Panc1 (cell line): ENCODE data around the gene COPS7A. TPM values are rescaled to one million over a fixed set of nuclear protein-coding genes. Genes with fewer than 3 reads are reported as not detected.

Experiments
- ATAC-seq: fragments of 200-7000 bp; cut with Tn5 transposase; 2 replicates; pipeline ENCODE4 v1.9.1; 2020; ENCODE audit warnings: mild to moderate bottlenecking, moderate library complexity
- BruUV-seq: library from RNA; stranded (reverse); fragments of 400-500 nt; replicated peaks from 2 replicates; lab custom pipeline; 2021; lab: Mats Ljungman, UMichigan
- CTCF ChIA-PET: fragments of 300-600 bp; sonication (Branson Sonifier 250); formaldehyde crosslinking; loops from one replicate; lab custom pipeline; 2022; ENCODE audit warnings: antibody characterized with exemption; lab: Charles Lee
- POLR2A ChIA-PET: fragments of 300-600 bp; sonication (Branson Sonifier 250); formaldehyde crosslinking; loops from one replicate; lab custom pipeline; 2022; ENCODE audit warnings: antibody characterized with exemption; lab: Charles Lee
- DNase-seq: peaks from one replicate; pipeline ENCODE4 v3.0.0-alpha.2; 2010; ENCODE audit warnings: low read depth, low spot score
- H3K27ac ChIP-seq: 2 replicates; pipeline ENCODE4 v1.5.1; 2011; ENCODE audit warnings: mild to moderate bottlenecking, low read length, inconsistent platforms
- H3K27me3 ChIP-seq: fragments of 200-500 bp; sonication (Bioruptor generic); 2 replicates; pipeline ENCODE4 v1.6.0; 2014; ENCODE audit warnings: low read length, inconsistent platforms; ENCODE audit not compliant: control insufficient read depth, insufficient read depth
- H3K36me3 ChIP-seq: fragments of 200-500 bp; sonication (Bioruptor generic); 2 replicates; pipeline ENCODE4 v1.5.1; 2014; ENCODE audit warnings: inconsistent platforms, mild to moderate bottlenecking, low read length, moderate library complexity; ENCODE audit not compliant: control insufficient read depth, insufficient read depth
- H3K4me1 ChIP-seq: 2 replicates; pipeline ENCODE4 v1.5.1; 2011; ENCODE audit warnings: inconsistent platforms, mild to moderate bottlenecking, low read length, moderate library complexity; ENCODE audit not compliant: control insufficient read depth, insufficient read depth
- H3K4me3 ChIP-seq, 2 experiments: 2 replicates each; pipeline ENCODE4 v1.5.1; 2011 to 2012; ENCODE audit warnings: low read depth in 2 of 2, low read length in 2 of 2, mild to moderate bottlenecking in 2 of 2, inconsistent platforms in 1 of 2, moderate library complexity in 1 of 2
- H3K9me3 ChIP-seq: fragments of 200-500 bp; sonication (Bioruptor generic); 2 replicates; pipeline ENCODE4 v1.5.1; 2014; ENCODE audit warnings: low read depth, mild to moderate bottlenecking, inconsistent platforms, low read length, moderate library complexity; ENCODE audit not compliant: control insufficient read depth, insufficient read depth
- POLR2AphosphoS5 ChIP-seq: IDR thresholded peaks from 2 replicates; pipeline ENCODE4 v1.6.1; 2012; ENCODE audit warnings: mild to moderate bottlenecking, low read depth, low read length, moderate library complexity
- SIN3A ChIP-seq: IDR thresholded peaks from 2 replicates; pipeline ENCODE4 v1.6.1; 2012; ENCODE audit warnings: low read depth, mild to moderate bottlenecking, low read length, moderate library complexity, borderline replicate concordance; ENCODE audit not compliant: insufficient read depth
- TCF7L2 ChIP-seq: IDR thresholded peaks from 2 replicates; pipeline ENCODE4 v1.6.1; 2011; ENCODE audit warnings: mild to moderate bottlenecking, low read depth, low read length, inconsistent platforms
- in situ Hi-C: cut with HindIII; loops from 2 replicates; pipeline ENCODE4 v1.10.0; 2016; ENCODE audit warnings: low sequenced_read_pairs, low pct_unique_long_range_greater_than_20kb
- intact Hi-C: fragments of 100-400 bp; cut with micrococcal nuclease; formaldehyde crosslinking; loops from one replicate; pipeline ENCODE4 v1.10.0; 2022; ENCODE audit not compliant: unreplicated experiment
- total RNA-seq: library from RNA; stranded (reverse); gene quantifications from one replicate; pipeline ENCODE4 v1.2.1, GENCODE V29; 2021; ENCODE audit not compliant: unreplicated experiment
- TF ChIP-seq, protein P1 (sequence below): fragments of 450-650 bp; IDR thresholded peaks from 2 replicates; pipeline ENCODE4 v1.5.1; 2017; ENCODE audit warnings: mild to moderate bottlenecking
- TF ChIP-seq, protein P2 (sequence below), 2 experiments: IDR thresholded peaks; 2 replicates each; pipeline ENCODE4 v1.6.1; 2011 to 2012; ENCODE audit warnings: low read depth in 2 of 2, control low read depth in 1 of 2, low read length in 1 of 2, mild to moderate bottlenecking in 1 of 2, moderate library complexity in 1 of 2; ENCODE audit not compliant: insufficient read depth in 1 of 2

Gene COPS7A
- total RNA-seq, 1 experiment from 2014 or later: 37.5 TPM

DNA sequence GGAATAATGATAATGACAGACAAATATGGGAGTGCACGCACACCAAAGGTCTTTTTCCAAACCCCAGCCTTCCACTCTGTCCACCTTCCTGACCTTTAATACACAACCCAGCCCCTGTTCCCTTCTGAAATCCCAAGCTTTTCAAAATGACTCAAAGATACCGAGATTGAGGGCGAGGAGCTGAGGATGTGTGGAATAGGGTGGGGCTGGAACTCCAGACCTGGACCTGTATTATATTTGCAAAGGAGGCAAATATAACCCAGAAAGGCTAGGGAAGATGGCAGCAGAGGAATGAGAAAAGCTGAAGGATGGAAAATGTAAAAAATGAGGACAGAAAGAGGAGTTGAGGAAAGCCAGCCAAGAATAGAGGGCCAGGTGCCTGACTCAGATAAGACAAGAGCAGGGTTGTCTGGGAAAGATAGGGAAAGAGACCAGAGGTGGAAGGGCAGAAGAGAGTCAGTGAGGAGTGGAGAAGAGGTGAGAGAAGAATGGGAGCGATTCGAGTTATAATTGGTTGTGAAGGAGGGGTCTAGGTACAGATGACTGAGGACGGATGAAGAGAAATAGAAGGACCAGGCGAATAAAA, 41.3 kb downstream of the COPS7A start:
- Histone ChIP-seq H3K36me3 (peaks cover 2% of the 10 kb centered on the region), H3K4me3 (peak overlapping the region; percentile 60 to 91), H3K27ac (peak overlapping the region; percentile 96), H3K9me3 (no peaks in the 10 kb centered on the region), H3K4me1 (peaks cover 35% of the 10 kb centered on the region), H3K27me3 (no peaks in the 10 kb centered on the region)
- DNase-seq (no peak), ATAC-seq (no peak)
- BruUV-seq: no TSS peak
- POLR2A ChIA-PET: interaction anchor here (0.6 kb wide), 1 partner anchor 53 kb away, joined by 5 read pairs; no protein-coding TSS in a partner anchor
- in situ Hi-C loops (no loop called here), intact Hi-C loops (no loop called here)
- CTCF ChIA-PET: interaction anchor here (1.3 to 1.7 kb wide), 2 partner anchors 12 to 69 kb away, joined by 4 to 12 read pairs; partner anchors contain the start of gene MLF2
- TF ChIP-seq POLR2AphosphoS5: no peak

DNA sequence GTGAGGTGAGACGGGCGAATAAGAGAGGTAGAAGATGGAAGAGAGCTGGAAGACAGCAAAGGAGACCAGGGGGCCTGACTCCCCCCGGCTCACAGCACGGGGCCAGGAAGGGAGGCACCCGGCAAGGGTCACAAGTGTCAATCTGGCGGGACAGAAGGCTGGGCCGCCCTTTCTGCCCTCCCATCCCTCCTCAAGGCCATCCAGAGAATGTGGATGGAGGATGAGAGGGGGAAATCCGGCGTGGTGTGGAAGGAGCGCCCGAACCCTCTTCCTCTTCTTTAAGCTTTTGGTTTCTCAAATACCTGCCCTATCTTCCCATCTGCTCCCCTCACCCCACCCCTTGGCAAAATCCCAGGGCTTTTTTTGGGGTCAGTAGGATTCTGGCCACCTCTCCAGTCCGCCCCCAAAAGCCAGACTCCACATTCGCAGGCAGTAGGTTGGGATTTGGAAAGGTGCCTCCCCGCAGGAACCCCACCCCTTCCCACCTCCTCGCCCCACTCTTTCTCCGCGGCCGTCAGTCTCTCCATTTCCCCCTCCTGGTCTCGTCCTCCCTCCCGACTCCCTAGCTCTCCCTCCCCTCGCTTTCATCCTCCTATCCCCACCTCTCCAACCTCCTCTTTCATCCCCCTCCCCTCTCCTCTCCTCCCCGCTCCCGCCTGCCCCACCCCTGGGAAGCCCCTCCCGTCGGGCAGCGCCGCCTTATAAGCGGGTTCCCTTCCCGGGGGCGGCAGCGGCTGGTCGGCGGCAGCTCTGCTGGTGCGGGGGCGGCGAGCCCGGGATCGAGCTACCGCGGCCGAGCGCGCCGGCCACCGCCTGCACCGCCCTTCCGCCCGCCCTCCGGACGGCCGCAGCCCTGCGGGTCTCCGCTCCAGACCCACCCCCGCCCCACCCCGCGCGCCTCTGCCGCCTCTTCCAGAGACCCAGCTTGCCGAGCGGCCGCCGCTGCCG, 42.1 kb downstream of the COPS7A start, which contains the start of gene PTMS:
Gene PTMS (plus strand): TSS at position 730 of the 948 bp plus-strand sequence. CDS start 343 bp downstream, outside the sequence.
- TF ChIP-seq, protein P1, sequence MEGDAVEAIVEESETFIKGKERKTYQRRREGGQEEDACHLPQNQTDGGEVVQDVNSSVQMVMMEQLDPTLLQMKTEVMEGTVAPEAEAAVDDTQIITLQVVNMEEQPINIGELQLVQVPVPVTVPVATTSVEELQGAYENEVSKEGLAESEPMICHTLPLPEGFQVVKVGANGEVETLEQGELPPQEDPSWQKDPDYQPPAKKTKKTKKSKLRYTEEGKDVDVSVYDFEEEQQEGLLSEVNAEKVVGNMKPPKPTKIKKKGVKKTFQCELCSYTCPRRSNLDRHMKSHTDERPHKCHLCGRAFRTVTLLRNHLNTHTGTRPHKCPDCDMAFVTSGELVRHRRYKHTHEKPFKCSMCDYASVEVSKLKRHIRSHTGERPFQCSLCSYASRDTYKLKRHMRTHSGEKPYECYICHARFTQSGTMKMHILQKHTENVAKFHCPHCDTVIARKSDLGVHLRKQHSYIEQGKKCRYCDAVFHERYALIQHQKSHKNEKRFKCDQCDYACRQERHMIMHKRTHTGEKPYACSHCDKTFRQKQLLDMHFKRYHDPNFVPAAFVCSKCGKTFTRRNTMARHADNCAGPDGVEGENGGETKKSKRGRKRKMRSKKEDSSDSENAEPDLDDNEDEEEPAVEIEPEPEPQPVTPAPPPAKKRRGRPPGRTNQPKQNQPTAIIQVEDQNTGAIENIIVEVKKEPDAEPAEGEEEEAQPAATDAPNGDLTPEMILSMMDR: no peak
- TF ChIP-seq SIN3A: peak; percentile 37; the same call in 1 of the 2 replicates
- TF ChIP-seq POLR2AphosphoS5: peak; percentile 82
- TF ChIP-seq, protein P2, sequence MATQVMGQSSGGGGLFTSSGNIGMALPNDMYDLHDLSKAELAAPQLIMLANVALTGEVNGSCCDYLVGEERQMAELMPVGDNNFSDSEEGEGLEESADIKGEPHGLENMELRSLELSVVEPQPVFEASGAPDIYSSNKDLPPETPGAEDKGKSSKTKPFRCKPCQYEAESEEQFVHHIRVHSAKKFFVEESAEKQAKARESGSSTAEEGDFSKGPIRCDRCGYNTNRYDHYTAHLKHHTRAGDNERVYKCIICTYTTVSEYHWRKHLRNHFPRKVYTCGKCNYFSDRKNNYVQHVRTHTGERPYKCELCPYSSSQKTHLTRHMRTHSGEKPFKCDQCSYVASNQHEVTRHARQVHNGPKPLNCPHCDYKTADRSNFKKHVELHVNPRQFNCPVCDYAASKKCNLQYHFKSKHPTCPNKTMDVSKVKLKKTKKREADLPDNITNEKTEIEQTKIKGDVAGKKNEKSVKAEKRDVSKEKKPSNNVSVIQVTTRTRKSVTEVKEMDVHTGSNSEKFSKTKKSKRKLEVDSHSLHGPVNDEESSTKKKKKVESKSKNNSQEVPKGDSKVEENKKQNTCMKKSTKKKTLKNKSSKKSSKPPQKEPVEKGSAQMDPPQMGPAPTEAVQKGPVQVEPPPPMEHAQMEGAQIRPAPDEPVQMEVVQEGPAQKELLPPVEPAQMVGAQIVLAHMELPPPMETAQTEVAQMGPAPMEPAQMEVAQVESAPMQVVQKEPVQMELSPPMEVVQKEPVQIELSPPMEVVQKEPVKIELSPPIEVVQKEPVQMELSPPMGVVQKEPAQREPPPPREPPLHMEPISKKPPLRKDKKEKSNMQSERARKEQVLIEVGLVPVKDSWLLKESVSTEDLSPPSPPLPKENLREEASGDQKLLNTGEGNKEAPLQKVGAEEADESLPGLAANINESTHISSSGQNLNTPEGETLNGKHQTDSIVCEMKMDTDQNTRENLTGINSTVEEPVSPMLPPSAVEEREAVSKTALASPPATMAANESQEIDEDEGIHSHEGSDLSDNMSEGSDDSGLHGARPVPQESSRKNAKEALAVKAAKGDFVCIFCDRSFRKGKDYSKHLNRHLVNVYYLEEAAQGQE (IDR thresholded peaks at IDR 0.05; ENCODE audit: insufficient read depth in 1 of 2, low read depth in 2 of 2, low read length in 1 of 2): no peak
- peak; percentile 58; the same call in 1 of the 2 replicates for TF ChIP-seq TCF7L2
- H3K27me3 ChIP-seq: no peaks in the 10 kb centered on the region
- peaks cover 36% of the 10 kb centered on the region for H3K4me1 ChIP-seq
- intact Hi-C loops (no loop called here), in situ Hi-C loops (no loop called here)
- POLR2A ChIA-PET: interaction anchor here (0.6 to 0.9 kb wide), 4 partner anchors 13 to 101 kb away, joined by 4 to 17 read pairs (median 8); partner anchors contain the start of gene MLF2
- peak within 1 kb of the TSS; percentile 90 to 91 for H3K4me3 ChIP-seq
- CTCF ChIA-PET: interaction anchor here (0.6 to 1.7 kb wide), 5 partner anchors 13 to 106 kb away, joined by 3 to 15 read pairs (median 5); partner anchors contain the start of genes COPS7A, MLF2 and ZNF384
- peak within 1 kb of the TSS; percentile 96 for H3K27ac ChIP-seq
- no peaks in the 10 kb centered on the region for H3K9me3 ChIP-seq
- BruUV-seq: TSS peak; percentile 93
- ATAC-seq (peak; percentile 70), DNase-seq (no peak)
- H3K36me3 ChIP-seq: peaks cover 2% of the 10 kb centered on the region
